ENCODE data around the gene APOO.

APOO gene

DNA sequence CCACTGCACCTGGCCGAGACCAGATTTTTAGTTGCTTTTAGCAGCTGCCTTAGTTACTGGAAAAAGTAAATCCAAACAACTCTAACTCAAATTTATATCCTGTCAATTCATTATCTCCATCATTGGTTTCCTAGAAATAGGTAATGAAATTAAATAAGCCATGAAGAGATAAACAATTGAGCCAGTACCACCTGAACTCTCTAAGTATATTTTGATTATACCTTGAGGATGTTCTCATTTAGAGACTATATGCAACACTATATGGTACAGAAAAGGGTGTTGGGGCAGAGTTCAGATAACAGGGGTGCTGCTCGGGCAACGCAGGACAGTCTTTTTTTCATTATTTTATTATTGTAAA is 89.8 kb downstream of the APOO start:
- no peak for DNase-seq (ENCODE audit: low read depth in 2 of 2)

DNA sequence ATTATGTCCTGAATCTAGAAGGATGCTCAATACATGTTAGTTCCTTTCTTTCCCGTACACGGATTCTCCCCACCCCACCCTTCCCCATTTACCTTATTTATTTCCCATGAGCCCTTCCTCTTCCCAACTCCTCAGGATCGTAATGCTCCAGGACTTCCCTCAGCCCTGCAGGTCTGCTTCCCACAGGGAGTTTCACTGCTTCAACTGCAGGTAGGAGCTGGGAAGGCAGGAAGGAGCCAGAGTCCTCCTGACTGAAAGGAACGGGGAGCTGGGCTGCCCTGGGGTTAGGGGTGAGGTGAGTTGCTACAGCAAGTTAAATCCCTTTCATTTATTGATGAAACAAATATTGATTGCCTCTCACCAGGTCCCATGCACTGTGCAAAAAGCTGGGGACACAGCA is 91.6 kb downstream of the APOO start:
- no peak for DNase-seq (ENCODE audit: low read depth in 2 of 2)

DNA sequence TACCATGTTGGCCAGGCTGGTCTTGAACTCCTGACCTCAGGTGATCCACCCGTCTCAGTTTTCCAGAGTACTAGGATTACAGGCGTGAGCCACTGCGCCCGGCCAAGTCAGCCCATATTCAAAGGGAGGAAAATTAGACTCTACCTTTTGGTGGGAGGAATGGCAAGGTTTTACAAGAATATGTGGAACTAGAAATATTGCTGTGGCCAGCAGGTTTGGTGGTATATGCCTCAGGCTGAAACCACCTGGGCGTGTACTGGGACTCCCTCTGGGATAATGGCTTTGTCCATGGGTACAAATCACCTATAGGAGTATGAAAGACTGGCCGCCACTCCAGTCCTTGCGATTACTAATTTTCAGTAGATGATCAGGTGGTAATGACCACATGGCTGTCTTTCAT is 92.4 kb downstream of the APOO start:
- DNase-seq (ENCODE audit: low read depth in 2 of 2) = no peak

DNA sequence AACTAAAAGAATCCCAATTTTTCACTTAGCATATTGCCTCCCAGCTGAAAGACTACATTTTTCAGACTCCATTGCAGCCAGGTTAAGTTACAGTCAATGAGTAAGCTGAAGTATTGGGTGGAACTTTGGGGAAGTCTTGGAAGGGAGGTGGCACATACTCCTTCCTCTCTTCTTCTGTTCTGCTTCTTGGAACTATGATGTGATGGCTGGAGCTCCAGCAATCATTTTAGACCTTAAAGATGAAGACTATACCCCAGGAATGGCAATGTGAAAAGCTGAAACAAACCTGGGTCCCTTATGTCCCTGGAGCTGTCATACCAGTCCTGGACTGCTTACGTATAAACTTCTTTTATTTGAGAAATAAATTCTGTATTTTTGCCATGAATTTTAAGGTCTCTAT is 93.9 kb downstream of the APOO start:
- no peak for DNase-seq (ENCODE audit: low read depth in 2 of 2)

DNA sequence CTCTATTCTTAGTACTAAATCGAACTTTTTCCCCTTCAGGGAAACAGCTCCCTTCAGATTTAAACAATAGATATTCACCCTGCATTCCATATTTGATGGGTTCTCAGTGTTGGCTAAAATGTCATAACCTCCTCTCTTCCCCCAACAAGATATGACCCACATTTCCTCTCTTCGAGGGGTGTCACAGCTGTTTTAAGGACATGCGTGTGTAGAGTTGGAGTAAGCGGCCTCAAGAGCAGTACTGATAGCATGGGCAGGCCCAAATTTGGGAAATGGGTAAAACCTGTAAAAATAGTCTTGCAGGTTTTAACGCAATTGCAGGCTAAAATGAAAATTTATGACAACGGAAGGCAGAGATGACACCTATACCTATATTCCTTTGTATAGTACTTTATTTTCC is 96.1 kb downstream of the APOO start:
- no peak for DNase-seq (ENCODE audit: low read depth in 2 of 2)

DNA sequence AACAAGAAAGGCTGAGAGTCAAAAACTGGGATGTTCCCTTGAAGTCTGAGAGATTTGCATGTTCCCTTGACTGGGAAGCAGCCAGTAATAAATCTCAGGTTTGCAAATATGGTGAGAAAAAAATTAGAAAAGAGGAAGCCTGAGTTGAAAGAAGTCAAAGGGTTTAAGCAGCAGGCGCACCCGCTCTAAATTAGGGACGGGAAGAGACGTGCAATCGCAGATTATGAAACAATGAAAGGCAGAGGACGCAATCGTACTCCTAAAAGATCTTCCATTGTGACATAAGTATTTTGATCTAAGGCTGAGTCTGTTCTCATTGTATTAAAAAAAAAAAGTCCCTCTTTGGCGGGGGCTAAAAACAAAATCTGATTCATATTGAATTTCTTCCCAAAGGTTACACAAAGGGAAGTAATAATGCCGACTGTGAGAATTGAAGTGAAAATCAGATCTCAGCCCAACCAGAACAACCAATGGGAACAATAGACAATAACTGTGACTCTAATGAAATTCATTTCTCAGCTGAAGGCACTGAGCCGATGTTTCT is 96.6 kb downstream of the APOO start:
- no peak for DNase-seq (ENCODE audit: low read depth in 2 of 2)

DNA sequence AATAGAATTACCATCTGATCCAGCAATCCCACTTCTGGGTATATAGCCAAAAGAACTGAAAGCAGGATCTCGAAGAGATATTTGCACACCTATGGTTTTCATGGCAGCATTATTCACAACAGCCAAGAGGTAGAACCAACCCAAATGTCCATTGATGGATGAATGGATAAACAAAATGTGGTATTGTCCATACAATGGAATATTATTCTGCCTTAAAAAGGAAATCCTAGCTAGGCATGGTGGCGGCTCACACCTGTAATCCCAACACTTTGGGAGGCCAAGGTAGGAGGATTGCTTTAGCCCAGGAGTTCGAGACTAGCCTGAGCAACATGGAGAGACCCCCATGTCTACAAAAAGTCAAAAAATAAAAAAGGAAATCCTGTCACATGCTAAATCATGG is 97.5 kb downstream of the APOO start:
- no peak for DNase-seq (ENCODE audit: low read depth in 2 of 2)

DNA sequence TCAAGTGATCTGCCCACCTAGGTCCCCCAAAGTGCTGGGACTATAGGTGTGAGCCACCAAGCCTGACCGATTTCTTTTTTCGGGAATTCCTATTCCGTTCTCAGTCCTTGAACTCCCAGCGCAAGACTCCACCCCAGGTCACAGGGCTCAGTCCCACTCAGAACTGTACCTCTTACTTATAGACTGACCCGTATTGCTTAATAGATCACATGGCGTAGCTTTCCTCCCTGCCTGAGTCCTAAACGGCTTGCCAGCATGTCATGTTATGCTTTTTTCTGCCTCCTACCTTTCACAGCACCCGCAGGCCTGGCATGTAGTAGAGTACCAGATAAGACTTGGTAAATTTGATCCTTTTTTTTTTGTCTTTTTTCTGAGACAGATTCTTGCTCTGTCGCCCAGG is 102.3 kb downstream of the APOO start:
- no peak for DNase-seq (ENCODE audit: low read depth in 2 of 2)

DNA sequence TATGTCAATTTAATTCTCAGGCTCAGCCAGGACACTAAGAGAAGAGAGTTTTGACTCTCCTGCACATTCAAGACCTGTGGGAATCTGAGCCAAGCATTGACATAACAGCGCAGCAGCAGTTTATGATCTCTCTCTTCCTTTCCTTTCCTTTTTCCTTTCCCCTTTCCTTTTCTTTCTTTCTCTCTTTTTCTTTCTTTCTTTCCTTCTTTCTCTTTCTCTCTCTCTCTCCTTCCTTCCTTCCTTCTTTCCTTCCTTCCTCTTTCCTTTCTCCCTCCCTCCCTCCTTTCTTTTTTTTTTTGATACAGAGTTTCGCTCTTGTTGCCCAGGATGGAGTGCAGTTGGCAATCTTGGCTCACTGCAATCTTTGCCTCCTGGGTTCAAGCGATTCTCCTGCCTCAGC is 103.2 kb downstream of the APOO start:
- DNase-seq (ENCODE audit: low read depth in 2 of 2) = no peak

DNA sequence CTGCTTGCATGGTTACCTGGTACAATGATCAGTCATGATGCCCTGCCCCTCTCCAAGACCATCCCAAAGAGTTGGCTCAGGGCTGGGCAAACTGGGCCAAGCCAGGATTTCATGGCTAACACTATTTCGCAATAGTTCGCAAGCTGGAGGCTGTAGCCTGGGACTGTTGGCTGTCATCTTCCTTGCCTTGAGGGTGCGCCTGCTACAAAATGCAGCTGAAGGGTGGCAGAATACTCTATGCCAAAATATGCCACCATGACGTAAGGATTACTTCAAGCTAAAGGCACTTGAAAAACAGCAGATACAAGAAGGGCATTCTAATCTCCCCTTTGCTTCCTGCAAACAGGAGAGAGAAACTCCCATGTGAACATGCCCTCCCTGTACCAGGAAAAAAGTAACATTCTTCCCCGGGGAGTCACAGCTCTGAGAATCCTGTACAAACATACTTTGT is 103.8 kb downstream of the APOO start:
- DNase-seq (ENCODE audit: low read depth in 2 of 2) = no peak

DNA sequence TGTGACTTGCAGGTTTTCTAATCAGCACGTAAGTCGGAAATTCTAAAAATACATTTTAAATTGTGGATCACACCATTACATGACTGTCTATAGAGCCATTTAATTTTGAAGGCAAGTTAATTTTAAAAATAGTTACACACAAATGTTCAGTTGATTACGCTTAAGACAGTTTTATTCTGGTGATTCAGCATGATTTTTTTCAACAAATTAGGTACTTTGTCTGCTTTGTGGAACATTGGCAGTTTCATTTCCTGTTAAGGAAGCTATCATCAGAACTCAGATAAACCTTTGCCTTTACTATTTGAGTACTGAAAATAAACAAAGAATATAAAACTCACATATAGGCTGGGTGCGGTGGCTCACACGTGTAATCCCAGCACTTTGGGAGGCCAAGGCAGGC is 105.3 kb downstream of the APOO start:
- DNase-seq (ENCODE audit: low read depth in 2 of 2) = no peak

DNA sequence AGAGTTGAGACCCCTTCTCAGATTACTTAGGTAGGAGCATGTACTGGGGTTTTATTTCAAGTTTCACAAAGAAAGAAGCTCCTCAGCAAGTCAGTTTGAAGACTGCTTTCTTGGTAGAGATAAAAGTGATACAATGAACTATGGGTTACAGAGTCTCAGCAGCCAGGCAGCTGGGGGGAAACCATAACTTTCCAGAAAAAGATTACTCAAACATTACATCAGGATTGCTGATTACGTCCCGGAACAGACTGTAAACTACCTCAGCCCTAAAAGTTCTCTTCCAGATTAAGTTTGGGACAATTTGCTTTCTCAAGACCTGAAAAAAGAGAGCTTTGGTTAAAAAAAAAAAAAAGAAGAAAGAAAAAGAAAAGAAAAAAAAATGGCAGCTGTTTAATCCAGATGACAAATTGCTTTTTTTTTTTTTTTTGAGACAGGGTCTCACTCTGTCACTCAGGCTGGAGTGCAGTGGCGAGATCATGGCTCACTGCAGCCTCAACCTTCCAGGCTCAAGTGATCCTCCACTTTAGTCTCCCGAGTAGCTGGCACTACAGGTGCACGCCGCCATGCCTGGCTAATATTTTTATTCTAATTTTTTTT is 108.2 kb downstream of the APOO start:
- DNase-seq (ENCODE audit: low read depth in 2 of 2) = no peak

DNA sequence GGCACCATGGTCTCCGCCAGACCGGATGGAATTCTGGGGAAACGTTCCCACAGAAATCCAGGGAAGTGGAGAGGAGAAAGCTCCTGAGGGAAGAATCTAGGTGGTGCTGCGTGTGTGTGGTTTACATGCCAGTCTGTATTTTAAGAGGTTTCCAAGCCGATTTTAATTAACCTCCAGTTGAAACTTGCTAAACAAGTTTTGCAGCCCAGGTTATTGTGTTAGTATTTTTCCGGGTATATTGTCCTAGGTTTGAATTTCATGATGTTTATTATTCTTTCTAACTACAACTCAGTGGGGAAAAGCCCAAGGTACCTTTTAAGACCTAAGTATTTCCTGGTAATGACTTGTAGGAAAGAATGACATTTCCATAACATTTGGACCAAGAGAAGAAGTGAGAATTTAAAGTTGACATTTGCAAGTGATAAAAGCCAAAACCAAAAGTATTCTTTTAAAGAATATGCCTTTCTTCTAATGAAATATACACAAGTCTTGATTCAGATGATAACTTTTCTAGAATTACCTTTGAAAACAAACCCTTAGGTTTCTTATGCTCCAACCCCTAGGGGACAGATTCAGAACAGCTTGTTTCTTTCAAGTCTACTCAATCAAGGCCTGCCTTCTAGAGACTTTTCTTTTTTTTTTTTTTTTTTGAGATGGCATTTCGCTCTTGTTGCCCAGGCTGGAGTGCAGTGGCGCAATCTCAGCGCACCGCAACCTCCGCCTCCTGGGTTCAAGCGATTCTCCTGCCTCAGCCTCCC is 110.2 kb downstream of the APOO start:
- no peak for DNase-seq (ENCODE audit: low read depth in 2 of 2)

DNA sequence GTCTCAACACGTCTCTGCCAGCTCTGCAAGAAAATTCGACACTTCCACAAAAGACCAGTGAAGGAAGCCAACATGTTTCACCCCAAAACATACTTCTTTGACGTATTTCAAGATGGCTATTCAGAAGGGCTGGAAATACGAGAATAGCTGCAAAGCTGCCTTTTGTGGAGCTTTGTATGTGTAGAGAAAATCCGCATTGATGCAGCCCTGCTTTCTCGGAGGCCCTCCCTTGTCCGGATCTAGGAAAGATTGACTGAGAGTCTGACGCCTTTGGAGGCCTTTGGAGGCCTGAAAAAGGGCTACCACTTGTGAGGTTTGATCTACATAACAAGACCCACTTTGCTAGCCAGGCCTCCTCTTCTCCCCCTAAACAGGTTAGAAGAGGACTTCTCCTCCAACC is 112.5 kb downstream of the APOO start:
- no peak for DNase-seq (ENCODE audit: low read depth in 2 of 2)

DNA sequence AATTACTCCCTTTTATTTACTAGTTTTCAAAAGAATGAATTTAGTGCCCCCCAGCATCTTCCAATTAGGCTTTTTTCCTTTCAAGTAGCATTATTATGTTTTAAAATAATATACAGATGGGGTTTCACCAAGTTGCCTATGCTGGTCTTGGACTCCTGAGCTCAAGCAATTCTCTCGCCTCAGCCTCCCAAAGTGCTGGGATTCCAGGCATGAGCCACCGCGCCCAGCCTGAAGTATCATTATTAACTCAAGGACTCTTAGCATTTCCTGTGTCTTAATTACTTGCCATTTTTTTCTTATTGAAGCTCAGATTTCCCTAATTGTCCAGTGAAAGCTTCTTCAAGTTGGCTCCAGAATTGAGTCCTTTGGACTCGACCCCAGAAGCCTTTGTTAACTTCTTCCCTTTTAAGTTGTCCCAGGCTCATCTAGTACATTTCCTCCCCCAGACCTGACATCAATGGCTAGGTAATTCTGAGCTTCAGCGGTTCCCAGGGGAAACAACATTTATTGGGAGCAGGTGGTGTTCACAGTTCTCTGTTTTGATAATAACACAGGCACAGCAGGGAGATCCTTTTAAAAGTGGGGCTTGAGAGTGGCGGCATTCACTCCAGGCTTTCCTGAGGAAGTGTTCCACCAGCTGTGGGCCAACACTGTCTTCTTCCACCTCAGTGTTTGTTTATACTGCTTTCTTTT is 114.7 kb downstream of the APOO start:
- no peak for DNase-seq (ENCODE audit: low read depth in 2 of 2)

DNA sequence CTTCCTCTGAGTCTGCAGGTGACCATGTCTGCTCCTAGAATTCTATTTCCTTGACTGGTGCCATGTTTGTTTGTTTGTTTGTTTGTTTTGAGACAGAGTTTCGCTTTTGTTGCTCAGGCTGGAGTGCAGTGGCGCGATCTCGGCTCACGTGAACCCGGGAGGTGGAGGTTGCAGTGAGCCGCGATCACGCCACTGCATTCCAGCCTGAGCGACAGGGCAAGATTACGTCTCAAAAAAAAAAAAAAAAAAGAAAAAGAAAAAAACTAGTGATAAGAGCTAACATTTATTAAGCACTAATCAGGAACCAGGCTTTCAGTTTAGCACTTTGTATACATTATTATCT is 117.6 kb downstream of the APOO start:
- DNase-seq (ENCODE audit: low read depth in 2 of 2) = no peak

DNA sequence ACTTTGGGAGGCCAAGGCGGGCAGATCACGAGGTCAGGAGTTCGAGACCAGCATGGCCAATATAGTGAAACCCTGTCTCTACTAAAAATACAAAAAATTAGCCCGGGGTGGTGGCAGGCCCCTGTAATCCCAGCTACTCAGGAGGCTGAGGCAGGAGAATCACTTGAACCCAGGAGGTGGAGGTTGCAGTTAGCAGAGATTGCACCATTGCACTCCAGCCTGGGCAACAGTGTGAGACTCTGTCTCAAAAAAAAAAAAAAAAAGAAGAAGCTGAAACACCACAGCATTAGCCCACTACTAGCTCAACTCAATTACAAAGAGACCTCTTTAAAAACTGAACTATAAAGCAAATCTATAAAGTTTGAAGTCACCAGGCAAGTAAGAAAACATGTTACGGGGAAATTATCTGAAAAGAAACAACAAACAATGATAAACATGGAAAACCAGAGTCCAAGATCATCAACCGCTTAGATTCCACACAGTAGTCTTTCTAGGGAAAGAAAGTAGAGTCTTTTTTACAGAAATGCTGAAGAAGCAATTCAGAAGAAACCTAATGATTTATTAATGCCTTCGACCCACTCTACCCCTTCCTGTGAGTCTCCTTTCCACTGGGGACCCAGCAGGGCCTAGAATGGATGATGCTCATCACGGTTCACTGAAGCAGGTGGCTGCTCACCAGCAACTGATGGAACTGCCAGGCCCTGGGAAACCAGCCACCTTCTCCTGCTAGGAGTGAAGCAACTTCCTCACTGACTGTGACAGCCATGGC is 118.2 kb downstream of the APOO start:
- no peak for DNase-seq (ENCODE audit: low read depth in 2 of 2)

DNA sequence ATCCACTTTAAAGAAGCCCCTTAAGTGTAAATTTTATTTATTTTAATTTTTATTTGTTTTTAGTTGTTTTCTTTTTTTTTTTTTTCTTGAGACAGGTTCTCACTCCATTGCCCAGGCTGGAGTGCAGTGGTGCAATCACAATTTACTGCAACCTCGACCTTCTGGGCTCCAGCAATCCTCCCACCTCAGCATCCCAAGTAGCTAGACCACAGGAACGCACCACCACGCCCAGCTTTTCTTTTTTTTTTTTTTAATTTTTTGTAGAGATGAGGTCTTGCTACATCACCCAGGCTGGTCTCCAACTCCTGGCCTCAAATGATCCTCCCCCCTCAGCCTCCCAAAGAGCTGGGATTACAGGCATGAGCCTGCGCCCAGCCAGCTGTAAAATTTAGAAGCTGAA is 118.8 kb downstream of the APOO start:
- DNase-seq (ENCODE audit: low read depth in 2 of 2) = no peak

DNA sequence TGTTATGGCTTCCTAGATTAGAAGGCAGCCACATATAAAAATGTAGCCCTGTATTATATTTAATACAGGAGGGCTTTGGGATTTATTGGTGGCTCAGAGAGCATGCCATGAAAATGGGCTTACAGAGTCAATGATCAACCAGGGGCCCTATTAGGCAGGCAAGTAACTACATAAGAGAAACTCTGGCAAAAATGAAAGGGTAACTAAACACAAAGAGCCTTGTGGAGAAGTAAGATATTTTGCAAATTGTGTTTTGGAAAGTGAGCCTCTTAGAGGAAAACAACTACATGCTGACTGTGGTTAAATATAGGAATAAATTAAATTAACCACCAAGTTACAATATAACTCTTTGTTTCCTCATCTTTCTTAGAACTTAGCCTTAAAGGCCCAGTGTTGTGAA is 119.2 kb downstream of the APOO start:
- DNase-seq (ENCODE audit: low read depth in 2 of 2) = no peak

DNA sequence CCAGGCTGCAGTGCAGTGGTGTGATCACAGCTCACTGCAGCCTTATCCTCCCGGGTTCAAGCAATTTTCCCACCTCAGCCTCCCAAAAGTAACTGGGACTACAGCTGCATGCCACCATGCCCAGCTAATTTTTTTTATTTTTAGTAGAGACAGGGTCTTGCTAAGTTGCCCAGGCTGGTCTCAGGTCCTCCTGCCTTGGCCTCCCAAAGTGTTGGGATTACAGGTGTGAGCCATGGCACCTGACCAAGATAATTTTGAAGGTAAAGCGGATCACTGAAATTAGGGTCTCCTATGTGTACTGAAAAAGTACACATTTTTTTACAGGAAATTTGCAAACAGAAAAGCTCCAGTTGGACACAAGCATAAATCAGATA is 120.0 kb downstream of the APOO start:
- DNase-seq (ENCODE audit: low read depth in 2 of 2) = no peak

DNA sequence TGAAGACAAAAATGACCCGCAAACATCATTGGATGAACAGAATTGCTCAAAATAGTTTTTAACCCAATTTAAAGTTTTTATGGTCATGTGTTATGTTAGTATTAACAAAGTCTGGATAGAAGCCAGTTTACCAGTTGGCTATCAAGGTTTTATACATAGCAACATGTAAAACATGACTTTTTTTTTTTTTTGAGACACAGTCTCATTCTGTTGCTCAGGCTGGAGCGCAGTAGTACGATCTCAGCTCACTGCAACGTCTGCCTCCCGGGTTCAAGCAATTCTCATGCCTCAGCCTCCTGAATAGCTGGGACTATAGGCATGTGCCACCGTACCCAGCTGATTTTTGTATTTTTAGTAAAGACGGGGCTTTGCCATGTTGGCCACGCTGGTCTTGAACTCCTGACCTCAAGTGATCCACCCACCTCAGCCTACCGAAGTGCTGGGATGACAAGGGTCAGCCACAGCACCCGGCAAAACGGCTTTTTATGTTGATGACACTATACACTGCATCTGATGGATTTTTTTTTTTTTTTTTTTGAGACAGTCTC is 121.4 kb downstream of the APOO start:
- DNase-seq (ENCODE audit: low read depth in 2 of 2) = no peak

DNA sequence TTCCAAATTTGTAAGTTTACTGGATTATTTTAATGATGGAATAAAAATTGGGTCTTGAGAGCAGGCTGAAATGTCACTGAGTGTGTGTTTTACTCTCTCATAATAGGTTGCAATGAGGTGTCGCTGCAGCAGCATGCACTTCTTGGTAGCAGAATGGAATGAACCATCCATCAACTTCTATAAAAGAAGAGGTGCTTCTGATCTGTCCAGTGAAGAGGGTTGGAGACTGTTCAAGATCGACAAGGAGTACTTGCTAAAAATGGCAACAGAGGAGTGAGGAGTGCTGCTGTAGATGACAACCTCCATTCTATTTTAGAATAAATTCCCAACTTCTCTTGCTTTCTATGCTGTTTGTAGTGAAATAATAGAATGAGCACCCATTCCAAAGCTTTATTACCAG is 122.2 kb downstream of the APOO start:
- no peak for DNase-seq (ENCODE audit: low read depth in 2 of 2)
